HG03103 (cell line): ENCODE data around the gene COPS3.
"Not testable (repeated sequence)": the region's sequence is repeated elsewhere in the genome, so short reads cannot be mapped to it uniquely, and the experiment has no call there.

Experiments used
- ATAC-seq: cut with Tn5 transposase; IDR thresholded peaks from one replicate; pipeline ENCODE4 v1.9.1; 2021; ENCODE audit warnings: low read depth; ENCODE audit not compliant: unreplicated experiment

Gene COPS3

DNA sequence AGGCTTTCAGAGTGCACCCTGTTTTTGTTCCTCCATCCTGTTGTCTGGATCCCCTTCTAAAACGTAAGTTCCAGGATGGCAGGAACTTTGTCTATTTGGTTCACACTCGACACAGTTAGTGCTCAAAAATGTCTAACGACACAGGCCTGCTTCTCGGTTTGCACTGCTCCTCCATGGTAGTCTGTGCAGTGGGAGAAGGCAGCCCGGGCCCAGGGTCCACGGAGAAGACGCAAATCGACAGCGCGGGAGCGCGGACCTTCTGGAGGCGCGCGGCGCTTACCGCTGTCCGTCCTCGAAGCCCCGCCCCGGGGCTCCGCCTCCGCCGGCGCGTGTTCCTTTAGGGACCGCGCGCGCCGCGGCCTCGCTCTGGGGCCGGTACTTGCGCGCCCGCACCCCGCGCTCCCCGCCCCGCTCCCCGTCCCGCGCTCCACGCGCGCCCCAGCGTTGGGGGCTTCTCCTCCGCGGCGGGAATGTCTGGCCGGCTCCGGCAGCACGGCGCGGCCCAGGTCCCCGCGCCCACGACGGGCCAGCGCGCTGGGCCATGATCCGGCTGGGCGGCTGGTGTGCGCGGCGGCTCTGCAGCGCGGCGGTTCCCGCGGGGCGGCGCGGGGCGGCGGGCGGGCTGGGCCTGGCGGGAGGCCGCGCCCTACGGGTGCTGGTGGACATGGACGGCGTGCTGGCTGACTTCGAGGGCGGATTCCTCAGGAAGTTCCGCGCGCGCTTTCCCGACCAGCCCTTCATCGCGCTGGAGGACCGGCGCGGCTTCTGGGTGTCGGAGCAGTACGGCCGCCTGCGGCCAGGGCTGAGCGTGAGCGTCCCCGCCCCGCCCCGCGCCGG, 22.2 kb upstream of the COPS3 start, which contains the start of gene NT5M:
Gene NT5M (plus strand): TSS at position 364 of the 837 bp plus-strand sequence. CDS start 178 bp downstream, at position 542.
- ATAC-seq: no peak

DNA sequence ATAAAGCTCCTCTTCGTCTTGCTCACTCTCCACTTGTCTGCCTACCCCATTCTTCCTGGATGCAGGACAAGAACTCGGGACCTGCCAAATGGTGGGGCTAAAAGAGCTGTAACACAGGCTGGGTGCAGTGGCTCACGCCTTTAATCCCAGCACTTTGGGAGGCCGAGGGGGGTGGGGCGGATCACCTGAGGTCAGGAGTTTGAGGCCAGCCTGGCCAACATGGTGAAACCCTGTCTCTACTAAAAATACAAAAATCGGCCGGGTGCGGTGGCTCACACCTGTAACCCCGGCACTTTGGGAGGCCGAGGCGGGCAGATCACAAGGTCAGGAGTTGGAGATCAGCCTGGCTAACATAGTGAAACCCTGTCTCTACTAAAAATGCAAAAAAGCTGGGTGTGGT, 20.6 kb upstream of the COPS3 start:
- ATAC-seq: not testable (repeated sequence)

DNA sequence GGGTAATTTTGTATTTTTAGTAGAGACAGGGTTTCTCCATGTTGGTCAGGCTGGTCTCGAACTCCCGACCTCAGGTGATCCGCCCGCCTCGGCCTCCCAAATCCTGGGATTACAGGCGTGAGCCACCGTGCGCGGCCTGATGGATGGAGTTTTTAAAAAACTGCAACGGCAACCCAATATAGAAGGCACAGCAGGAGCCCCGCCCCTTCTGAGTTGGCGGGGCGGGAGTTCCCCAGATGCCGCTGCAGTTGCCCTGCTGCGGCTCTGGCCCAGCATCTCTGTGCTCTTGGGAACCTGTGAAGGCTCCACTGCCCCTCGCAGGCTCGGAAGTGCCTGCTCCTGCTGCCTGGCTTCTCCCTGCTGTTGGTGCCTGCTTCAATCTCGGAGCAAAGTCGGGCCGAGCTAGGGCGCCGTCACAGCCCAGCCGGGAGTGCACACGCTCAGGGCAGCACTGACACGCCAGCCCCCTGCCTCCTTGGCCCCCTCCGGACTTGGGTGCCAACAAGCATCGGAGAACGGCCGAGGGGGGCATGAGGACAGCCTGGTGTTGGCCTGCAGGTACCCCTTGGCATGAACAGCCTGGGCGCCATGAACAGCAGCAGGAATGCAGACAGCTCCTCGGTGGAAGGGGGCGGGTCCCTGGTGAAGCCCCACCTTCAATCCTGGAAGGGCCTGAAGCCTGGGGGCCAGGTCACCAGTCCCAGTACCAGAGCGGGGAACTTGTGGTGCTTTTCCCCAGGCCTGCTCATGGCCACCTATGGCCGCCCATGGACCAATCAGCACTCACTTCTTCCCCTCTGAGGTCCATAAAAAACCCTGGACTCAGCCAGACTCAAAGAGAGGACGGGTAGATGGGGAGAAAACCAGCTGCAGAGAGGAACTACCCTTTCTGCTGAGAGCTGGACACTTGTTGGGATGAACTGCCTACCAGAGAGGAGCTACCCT, 19.9 kb upstream of the COPS3 start:
- no peak for ATAC-seq

DNA sequence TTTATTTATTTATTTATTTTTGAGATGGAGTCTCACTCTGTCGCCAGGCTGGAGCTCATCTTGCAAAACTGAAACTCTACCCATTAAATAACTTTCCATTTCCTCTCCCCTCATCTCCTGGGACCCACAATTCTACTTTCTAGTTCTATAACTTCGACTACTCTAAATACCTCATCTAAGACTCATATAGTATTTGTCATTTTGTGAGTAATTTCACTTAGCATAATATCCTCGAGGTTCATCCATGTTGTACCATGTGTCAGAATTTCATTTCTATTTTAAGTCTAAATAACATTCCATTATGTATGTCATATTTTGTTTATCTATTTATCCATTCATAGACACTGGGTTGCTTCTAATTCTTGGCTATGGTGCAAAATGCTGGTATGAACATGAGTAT, 17.1 kb upstream of the COPS3 start:
- no peak for ATAC-seq

DNA sequence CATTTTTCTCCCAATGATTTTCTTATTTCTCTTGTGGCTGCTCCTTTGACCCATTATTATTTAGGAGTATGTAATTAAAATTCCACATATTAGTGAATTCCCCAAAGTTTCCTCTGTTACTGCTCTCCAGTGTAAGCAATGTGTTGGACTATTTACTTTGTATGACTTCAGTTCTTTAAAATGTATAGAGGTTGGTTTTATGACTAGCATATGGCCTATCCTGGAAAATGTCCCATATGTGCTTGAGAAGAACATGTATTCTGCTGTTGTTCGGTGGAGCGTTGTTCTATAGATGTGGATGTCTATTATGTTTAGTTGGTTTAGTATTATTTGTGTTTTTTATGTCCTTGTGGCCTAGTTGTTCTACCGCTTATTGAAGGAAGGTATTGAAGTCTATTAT, 16.2 kb upstream of the COPS3 start:
- ATAC-seq: no peak

DNA sequence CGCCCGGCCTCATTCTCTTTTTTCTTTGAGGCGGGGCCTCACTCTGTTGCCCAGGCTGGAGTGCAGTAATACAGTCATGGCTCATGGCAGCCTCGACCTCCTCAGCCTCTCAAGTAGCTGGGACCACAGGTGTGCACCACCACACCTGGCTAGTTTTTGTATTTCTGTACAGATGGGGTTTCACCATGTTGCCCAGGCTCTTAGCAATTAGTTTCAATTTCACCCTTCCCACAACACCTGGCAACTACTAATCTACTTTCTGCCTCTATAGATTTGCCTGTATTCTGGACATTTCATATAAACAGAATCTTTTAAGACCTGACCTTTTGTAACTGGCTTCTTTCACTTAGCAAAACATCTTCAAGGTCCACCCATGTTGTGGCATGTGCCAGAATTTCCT, 14.1 kb upstream of the COPS3 start:
- ATAC-seq: no peak

DNA sequence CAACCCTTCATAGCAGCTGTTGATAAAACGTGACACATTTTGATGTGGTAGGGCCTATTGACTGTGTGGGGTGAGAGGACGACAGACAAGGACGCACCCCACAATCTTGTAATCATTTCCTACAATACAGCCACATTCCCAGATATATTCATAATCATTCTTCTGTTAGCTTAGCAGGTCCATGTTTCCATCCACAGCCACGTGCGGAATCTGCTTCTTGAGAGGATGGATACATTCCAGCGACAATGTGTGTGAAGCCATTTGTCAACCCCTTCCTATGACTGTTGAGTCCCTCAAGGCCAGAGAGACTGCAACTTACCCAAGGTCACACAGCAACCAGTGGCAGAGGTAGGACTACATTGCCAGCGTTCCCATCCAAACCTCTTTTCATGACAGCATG, 8.7 kb upstream of the COPS3 start:
- ATAC-seq: no peak

DNA sequence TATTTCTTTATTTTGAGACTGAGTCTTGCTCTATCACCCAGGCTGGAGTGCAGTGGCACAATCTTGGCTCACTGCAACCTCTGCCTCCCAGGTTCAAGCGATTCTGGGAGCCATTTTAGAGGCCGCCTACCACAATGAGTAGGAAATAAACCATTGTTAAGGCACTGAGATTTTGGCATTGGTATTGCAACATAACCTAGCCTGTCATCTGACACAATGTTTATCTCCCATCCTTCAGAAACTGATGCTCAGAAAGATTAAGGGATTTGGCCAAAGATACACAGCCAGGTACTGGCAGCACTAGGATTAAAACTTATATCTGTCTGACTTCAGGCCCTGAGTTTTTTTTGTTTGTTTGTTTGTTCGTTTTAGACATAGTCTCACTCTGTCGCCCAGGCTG, 8.0 kb upstream of the COPS3 start:
- ATAC-seq: no peak

DNA sequence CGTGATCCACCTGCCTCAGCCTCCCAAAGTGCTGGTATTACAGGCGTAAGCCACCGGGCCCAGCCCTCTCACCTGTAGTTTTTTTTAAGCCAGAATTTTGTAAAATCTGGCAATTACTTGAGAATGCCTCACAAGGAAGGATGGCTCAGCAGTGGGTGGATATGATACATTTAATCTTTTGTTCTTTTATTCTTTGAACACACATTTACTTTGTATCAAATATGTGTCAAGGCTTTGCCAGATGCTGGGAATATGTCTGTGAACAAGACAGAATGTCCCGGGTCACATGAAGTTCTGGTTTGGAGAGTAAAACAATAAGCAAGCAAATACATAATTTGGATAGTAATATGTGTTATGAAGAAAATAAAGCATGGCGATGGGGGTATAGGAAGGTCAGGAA, 4.9 kb upstream of the COPS3 start:
- no peak for ATAC-seq

DNA sequence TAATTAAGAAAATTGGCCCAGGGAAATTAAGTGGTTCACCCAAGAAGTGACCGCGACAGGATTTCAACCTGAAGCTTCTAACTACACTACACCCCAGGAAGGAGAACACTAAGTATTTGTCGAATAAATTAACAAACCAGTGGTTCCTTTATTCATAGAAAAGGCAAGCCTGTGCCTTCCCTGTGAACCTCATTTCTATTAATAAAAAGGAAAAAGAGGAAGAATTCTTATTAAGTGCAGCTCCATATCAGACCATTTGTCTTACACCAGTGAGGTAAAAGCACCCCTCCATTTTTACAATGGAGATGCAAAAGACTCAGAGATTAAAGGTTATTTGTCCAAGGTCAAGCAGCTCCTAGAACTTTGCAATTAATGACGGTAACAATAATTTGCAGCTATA, 1.7 kb downstream of the COPS3 start:
- no peak for ATAC-seq

DNA sequence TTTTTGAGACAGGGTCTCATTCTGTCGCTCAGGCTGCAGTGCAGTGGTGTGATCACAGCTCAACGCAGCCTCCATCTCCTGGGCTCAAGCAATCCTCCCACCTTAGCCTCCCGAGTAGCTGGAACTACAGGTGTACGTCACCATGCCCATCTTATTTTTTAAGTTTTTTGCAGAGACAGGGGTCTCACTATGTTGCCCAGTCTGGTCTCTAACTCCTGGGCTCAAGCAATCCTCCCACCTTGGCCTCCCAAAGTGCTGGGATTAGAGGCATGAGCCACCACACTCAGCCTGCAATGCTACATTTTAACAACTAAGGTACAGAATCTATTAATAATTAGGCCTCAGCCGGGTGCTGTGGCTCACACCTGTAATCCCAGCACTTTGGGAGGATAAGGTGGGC, 3.6 kb downstream of the COPS3 start:
- not testable (repeated sequence) for ATAC-seq

DNA sequence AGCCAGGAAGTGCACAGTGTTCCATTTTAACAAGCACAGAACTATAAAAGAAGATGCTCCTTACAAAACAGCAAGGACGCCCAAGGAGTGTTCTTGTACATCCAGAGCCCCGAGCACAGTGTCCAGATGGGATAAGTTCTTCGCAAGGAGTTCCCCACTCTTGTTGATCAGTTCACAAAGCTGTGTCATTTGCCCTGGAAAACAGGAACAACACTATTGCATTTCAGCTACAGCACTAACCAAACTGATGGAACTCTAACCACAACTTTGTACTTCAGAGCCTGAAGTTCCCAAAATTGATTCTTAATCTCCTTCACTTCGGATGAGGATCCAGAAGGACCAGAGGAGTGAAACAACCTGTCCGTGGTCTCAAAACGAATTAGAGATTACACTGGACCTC, 5.1 kb downstream of the COPS3 start:
- no peak for ATAC-seq

DNA sequence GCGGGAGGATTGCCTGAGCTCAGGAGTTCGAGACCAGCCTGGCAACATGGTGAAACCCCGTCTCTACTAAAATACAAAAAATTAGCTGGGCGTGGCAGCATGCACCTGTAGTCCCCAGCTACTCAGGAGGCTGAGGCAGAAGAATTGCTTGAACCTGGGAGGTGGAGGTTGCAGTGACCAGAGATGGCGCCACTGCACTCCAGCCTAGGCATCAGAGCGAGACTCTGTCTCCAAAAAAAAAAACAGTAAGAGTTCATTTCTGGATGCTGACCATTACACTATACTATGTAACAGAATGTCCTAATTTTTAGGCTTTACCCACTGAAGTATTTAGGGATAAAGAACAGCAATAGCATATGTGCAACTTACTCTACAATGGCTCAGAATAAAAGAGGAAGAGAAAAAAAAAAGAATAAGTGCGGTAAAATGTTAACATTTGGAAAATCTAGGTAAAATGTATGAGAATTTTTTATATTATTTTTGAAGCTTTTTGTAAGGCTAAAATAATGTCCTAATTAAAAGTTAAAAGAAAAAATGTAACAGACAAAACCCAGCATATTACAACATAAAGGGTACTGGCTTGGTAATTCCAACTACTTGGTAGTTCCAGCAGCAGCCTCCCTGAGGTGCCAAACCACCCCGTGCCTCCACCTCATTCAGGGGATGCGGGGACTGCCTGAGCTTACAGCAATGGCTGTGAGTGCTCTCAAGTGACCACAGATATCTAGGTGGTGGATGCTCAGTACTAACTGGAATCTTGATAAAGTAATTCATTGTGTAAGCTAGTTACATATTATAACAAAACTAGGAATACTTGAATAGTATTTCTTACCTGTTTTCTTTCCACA, 10.9 kb downstream of the COPS3 start:
- ATAC-seq: no peak

DNA sequence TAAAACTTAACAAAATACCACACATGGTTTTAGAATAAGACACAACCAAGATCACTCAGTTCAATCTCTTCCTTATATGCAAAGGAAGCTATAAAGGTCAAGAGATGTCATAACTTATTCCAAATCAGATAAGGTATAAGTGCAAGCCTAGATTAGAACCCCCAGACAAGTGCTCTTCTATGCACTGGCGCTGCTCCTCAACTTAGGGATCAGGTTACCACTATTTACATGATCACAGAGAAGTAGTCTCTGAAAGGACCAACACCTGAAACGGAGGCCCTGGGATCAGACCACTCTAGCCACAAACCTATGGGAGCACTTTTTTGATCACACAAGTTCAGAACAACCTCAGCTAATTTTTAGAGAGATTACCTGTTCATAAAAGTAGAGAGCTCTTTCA, 16.6 kb downstream of the COPS3 start:
- ATAC-seq: no peak

DNA sequence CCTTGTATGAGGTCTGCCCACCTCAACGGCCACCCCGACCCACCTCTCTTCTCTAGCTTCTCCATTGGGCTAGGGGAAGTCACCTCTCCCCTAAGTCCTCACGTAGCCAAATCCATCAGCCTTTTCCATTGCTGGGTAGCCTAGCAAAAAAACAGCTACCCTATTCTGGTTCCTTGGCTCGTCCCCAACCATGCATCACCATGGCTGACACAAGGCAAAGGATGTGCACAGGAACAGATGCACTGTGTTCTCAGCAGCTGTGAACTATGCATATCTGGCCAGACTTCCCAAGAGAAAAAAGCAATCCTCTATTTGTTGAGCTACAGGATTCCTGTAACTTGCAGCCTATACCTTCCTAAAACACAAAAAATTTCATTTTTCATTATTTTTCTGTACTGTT, 22.0 kb downstream of the COPS3 start:
- ATAC-seq: no peak

DNA sequence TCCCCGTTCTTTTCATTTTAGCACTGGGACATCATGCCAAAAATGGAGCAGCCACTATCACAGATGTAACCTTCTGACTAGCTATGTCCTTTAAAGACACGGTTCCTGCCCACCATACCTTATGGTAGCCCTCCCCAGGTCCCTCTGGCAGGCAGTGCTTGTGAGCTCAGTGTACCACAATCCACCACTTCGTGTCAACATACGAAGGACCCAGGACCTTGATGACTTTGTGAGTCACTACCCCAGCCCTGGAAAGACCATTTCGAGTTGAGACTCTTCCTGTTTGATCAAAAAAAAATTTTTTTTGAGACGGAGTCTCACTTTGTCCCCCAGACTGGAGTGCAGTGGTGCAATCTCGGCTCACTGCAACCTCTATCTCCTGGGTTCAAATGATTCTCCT, 23.0 kb downstream of the COPS3 start:
- no peak for ATAC-seq

DNA sequence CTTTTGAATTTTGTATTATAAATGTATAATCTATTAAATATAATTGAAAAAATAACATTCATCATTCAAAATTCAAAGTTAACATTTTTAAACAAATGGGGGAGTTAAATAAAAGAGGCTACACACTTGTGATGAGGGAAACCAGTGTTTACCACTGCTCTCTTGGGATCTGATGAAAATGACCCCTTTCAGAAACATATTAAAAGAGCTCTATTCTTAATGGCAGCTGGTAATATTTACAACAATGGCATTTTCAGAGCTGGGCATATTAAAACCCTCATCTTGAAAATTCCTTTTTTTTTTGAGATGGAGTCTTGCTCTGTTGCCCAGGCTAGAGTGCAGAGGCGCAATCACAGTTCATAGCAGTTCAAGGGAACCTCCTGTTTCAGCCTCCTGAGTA, 24.7 kb downstream of the COPS3 start:
- ATAC-seq: no peak

DNA sequence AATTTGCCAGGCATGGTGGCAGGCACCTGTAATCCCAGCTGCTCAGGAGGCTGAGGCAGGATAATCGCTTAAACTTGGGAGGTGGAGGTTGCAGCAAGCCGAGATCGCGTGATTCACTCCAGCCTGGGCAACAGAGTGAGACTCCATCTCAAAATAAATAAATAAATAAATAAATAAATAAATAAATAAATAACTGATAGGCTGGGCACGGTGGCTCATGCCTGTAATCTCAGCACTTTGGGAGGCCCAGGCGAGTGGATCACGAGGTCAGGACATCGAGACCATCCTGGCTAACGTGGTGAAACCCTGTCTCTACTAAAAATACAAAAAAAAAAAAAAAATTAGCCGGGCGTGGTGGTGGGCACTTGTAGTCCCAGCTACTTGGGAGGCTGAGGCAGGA, 25.4 kb downstream of the COPS3 start:
- not testable (repeated sequence) for ATAC-seq

DNA sequence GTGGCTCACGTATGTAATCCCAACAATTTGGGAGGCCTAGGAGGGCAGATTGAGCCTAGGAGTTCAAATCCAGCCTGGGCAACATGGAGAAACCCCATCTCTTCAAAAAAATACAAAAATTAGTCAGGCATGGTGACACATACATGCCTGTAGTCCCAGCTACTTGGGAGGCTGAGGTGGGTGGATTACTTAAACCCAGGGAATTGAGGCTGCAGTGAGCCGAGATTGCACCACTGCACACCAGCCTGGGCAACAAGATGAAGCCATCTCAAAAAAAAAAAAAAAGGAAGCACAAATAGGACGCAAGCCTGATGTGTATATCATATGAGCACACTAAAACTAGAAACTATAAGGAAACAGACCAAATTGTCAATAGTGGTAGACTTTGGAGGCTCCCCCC, 27.0 kb downstream of the COPS3 start:
- no peak for ATAC-seq

DNA sequence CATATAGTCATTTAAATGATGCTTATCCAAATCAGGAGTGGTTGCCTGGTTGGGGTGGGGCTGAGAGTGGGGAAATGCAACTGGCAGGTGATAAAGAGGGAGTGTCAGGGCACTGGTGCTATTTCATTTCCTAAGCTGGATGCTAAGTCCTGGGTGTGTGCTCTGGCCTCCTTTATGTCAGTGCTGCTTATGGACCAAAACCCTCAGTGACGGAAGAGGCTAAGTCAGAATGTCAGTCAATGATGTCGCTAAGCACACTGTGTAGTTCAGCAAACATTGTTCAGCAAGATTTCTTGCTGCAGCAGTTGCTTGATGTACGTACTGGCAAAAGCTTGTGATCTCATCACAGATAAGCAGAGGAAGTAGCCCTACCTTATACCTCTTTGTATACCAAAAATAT, 27.6 kb downstream of the COPS3 start:
- ATAC-seq: no peak
